Cortex of kidney (tissue), 1 donor: ENCODE results near the gene SRP14.

Source experiments
- DNase-seq: peaks from one replicate; lab custom pipeline; 2025; lab: John Stamatoyannopoulos, UW

Gene SRP14

GRCh38 chr15:40067921-40068624 is 29.1 kb upstream of the SRP14 start:
- DNase-seq, result no peak

GRCh38 chr15:40066589-40066988 is 27.6 kb upstream of the SRP14 start:
- DNase-seq, result no peak

- DNase-seq, result no peak
These were observed 26.2 kb upstream of the SRP14 start for GRCh38 chr15:40065166-40065565.

GRCh38 chr15:40064231-40064894 is 25.4 kb upstream of the SRP14 start:
- no peak for DNase-seq

- no peak for DNase-seq
These were observed 24.6 kb upstream of the SRP14 start for GRCh38 chr15:40063563-40064011.

GRCh38 chr15:40062816-40063562 is 24.0 kb upstream of the SRP14 start:
- no peak for DNase-seq

GRCh38 chr15:40061212-40061901 is 22.4 kb upstream of the SRP14 start:
- no peak for DNase-seq

- DNase-seq, result no peak
These were observed 21.4 kb upstream of the SRP14 start for GRCh38 chr15:40060236-40060961.

GRCh38 chr15:40059821-40060220 is 20.8 kb upstream of the SRP14 start:
- DNase-seq, result no peak

- DNase-seq, result no peak
These were observed 19.6 kb upstream of the SRP14 start for GRCh38 chr15:40058476-40059140.

GRCh38 chr15:40055576-40056293 is 16.8 kb upstream of the SRP14 start:
- no peak for DNase-seq

- DNase-seq, result no peak
These were observed 16.0 kb upstream of the SRP14 start for GRCh38 chr15:40054855-40055575.

- DNase-seq, result no peak
These were observed 15.5 kb upstream of the SRP14 start for GRCh38 chr15:40054605-40054854.

- DNase-seq, result no peak
These were observed 15.0 kb upstream of the SRP14 start for GRCh38 chr15:40053831-40054604.

GRCh38 chr15:40053079-40053830 is 14.3 kb upstream of the SRP14 start:
- no peak for DNase-seq

GRCh38 chr15:40052604-40053003 is 13.6 kb upstream of the SRP14 start:
- DNase-seq, result no peak

- no peak for DNase-seq
These were observed 12.8 kb upstream of the SRP14 start for GRCh38 chr15:40051616-40052415.
